SIG-M5 (cell line): ENCODE results near the gene CLDN20.
"Not testable (repeated sequence)": the region's sequence is repeated elsewhere in the genome, so short reads cannot be mapped to it uniquely, and the experiment has no call there.

Source experiments
- DNase-seq: peaks from one replicate; lab custom pipeline; 2025; lab: John Stamatoyannopoulos, UW

The CLDN20 gene

DNA sequence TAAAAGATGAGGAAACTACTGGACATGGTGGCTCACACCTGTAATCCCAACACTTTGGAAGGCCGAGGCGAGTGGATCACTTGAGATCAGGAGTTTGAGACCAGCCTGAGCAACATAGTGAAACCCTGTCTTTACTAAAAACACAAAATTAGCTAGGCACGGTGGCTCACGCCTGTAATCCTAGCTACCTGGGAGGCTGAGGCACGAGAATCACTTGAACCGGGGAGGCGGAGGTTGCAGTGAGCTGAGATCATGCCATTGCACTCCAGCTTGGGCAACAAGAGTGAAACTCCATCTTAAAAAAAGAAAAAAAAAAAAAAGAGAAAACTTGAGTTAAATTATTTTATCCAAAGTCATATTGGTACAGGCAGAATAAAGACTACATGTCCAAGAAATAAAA lies 49.1 kb downstream of the CLDN20 start:
- not testable (repeated sequence) for DNase-seq

DNA sequence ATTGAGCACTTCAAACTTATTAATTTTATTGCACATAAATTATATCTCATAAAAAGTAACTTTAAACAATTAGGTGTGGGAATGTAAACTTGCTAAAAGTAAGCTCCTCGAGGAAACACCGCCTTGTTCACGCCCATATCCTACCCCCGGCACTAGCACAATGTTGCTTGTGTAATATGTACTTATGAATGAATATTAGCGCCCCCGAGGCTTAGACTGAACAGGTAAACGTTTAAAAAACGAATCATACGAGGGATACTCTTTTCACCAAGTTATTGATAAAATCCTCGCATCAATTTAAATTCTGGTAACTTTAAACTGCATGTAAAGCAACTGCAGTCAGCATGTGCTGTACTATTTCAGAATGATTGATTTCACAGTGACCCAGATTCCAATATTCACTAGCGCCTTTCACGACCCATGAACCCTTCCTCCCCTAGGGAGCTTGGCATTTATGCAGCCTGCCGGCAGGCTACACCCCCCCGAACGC lies 49.8 kb downstream of the CLDN20 start:
- DNase-seq = no peak

DNA sequence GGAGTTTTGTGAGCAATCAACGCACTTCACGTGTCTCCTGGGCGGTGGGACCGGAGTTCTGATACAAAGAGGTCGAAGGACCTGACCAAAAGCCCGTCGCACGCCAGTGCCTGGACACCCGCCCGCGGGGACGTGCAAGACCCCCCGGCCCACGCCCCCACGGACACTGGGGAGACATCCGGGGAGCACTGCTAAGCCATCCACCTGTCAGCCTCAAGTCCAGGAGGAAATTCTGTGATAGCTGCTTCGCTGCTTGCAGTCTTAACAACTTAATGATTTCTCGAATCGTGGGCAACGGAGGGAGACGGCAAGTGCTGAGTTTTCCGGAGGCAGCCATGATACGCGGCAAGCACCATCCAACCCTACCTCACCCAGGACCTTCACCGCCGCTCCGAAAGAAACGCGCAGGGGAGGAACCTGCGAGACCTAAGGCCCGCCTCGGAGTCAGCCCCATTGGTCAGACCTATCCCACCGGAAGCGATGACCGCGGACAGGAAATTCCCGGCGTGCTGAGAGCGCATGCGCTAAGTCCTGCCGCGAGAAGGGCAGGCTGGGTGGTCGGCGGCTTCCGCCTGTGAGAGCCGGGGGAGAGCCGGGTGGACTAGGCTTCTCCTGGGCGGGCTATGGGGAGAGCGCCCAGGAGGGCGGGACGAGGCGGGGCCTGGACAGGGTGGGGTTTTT lies 50.4 kb downstream of the CLDN20 start, which contains the start of gene TFB1M:
TFB1M (minus strand) TSS at position 393 of the 681 bp plus-strand sequence; CDS start at position 337, 56 bp downstream.
- DNase-seq = peak; percentile 80

DNA sequence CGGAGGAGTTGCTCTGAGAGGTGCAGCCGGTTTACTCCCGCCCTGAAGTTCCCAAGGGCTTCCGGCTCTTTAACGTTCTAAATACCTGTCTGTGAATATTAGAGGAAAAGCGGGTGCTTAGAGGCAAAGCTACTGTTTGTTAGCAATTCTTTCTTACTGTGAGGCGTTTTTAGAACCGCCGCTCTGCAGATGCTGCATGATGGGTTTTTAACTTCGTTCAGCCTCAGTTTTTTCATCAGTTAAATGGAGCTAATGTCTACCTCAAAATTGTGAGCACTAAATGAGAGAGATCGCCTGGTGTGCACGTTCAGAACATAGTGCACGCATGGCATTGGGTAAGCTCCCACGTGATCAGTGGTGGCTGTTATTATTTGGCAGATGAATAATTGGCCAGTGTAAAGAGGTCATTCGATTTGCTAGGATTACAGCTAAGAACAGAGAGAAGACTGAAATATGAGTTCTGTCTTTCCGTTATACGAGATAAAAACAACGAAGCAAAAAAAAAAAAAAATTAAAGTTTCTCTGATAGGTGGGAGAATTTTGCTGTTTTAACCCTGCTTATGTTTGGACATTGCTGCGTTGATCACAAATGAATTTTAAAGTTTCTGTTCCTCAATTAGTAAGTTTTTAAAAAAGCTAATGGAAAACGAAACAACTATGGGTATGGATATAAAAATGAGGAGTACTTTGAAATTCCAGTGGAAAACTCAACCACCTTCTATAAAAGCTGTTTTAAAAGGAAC lies 51.1 kb downstream of the CLDN20 start:
- DNase-seq = peak; percentile 50

DNA sequence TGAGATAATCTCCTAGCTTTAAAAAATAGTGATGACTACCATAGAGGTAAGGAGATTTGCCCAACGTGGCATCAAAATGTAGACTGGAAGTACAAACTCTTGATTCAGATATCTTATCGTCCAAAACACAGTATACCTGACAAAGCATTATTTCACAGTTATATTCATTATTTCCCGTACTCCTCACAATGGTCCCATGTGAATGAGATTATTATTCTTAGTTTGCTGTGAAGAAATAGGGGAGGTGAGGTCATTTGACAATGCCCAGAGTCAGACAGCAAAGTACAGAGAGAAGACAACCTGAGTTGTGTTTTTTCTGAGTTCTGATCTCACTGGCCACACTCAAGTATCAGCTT lies 51.7 kb downstream of the CLDN20 start:
- no peak for DNase-seq

- DNase-seq = no peak
These were observed 52.6 kb downstream of the CLDN20 start for GRCh38 chr6:155316419-155316818.

DNA sequence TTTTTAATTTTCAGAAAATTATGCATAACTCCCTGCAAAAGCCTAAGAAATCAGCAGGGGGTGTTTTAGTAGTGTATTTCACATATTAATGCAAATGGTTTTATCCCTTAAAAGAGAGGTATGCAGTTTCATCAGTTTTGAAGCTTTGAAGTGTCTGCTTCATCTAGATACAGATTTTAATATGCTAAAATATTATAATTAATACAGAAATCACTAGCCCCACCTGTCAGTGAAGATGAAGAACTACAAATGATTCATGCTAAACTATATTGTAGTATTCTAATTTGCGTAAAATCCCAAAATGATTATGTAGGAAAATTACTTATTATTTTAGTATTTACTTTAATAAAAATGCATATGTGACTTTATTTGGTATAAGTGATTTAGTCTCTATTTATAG lies 53.4 kb downstream of the CLDN20 start:
- DNase-seq = no peak

DNA sequence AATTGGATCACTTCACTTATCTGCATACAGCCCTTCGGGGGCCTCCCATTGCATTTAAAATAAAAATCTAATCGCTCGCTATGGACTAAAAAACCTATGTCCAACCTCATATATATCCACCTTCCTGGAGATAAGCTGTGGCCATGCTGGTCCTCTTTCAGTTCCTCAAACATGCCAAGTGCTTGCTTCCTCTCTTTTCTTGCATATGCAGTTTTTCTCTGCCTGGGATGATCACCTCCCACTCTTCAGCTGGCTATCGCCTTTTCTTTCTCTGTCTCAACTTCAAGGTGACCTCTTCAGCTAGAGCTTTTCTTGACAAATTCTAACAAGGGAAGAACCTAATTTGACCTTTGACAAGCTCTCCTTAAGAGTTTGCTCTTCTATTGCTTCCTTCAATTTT lies 56.1 kb downstream of the CLDN20 start:
- no peak for DNase-seq

DNA sequence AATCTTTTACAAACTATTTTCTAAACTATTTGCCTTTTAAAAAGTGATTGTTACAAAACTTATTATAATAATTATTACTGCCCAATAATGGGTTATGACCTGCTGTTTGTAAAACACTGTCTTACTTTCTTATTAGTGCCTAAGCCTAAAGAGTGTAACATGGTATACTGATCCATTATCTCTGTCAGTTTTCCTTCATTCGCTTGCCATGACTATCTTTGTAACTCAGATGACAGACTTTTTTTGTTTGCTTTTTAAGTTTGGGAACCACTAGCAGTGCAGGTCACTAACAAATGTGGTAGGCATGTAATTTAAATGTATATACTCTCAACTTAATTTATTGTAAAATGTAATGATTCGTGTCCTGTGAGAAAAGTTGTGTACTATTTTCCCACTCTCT lies 60.4 kb downstream of the CLDN20 start:
- no peak for DNase-seq

DNA sequence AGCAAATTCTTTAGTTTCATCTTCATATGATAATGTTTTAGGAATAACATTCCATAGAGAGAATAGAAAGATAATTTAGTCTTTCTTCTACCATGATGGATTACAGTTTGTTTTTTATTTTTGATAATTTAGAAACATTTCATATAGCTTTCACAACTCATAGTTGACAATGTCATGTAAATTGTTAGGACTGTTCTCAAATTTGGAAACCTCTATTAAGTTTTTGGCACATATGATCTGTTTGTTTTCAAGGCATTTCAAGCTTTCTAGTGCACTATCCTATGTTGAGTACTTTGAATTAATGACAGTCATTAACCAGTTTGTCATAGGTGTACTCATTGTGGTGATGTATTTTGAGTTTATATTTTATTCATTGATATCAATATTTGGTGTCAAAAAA lies 61.2 kb downstream of the CLDN20 start:
- no peak for DNase-seq

GRCh38 chr6:155325700-155326516 lies 62.1 kb downstream of the CLDN20 start:
- DNase-seq = no peak
